Neural crest cell (in vitro differentiated cells): ENCODE results near the gene ACKR3. TPM values are rescaled to one million over a fixed set of nuclear protein-coding genes. Genes with fewer than 3 reads are reported as not detected.

Source experiments
- DNase-seq: peaks from one replicate; pipeline ENCODE4 v3.0.0; 2021; ENCODE audit warnings: low read depth, mixed read lengths, low spot score
- H3K27ac Mint-ChIP-seq: one replicate; pipeline ENCODE4 v1.8.0; 2021; ENCODE audit warnings: mild to moderate bottlenecking, mixed read lengths; ENCODE audit not compliant: unreplicated experiment
- H3K27me3 Mint-ChIP-seq: 2 replicates; pipeline ENCODE4 v1.8.0; 2021; ENCODE audit warnings: low read depth, mild to moderate bottlenecking, mixed read lengths
- H3K36me3 Mint-ChIP-seq: 2 replicates; pipeline ENCODE4 v1.8.0; 2021; ENCODE audit warnings: low read depth, mild to moderate bottlenecking, mixed read lengths
- H3K4me1 Mint-ChIP-seq: 2 replicates; pipeline ENCODE4 v1.8.0; 2021; ENCODE audit warnings: mixed read lengths
- H3K4me3 Mint-ChIP-seq: one replicate; pipeline ENCODE4 v1.8.0; 2021; ENCODE audit warnings: mild to moderate bottlenecking, mixed read lengths
- H3K9me3 Mint-ChIP-seq: 2 replicates; pipeline ENCODE4 v1.8.0; 2021; ENCODE audit warnings: mixed read lengths
- CTCF ChIP-seq: fragments of 200-600 bp; sonication (generic); conservative IDR thresholded peaks from 2 replicates; pipeline ENCODE4 v1.5.0; 2021; ENCODE audit warnings: antibody characterized with exemption, mild to moderate bottlenecking
- total RNA-seq: library from RNA; stranded (reverse); gene quantifications from 2 replicates; pipeline ENCODE4 v1.2.1, GENCODE V29; 2021

ACKR3 gene
- total RNA-seq, 1 donor from 2014 or later: 24.5 TPM

- no peak overlapping the region for H3K27ac Mint-ChIP-seq
- H3K4me3 Mint-ChIP-seq: no peak overlapping the region
- no peak for DNase-seq
- TF ChIP-seq CTCF: no peak
- H3K36me3 Mint-ChIP-seq: no peaks in the 10 kb centered on the region
- no peaks in the 10 kb centered on the region for H3K9me3 Mint-ChIP-seq
- H3K4me1 Mint-ChIP-seq: peaks cover 6% of the 10 kb centered on the region
- H3K27me3 Mint-ChIP-seq: no peaks in the 10 kb centered on the region
Observed at GRCh38 chr2:236527159-236527630, 42.4 kb upstream of the ACKR3 start.

- Mint-ChIP-seq H3K27ac (no peak overlapping the region), H3K27me3 (no peaks in the 10 kb centered on the region), H3K9me3 (no peaks in the 10 kb centered on the region), H3K36me3 (no peaks in the 10 kb centered on the region), H3K4me1 (peaks cover 6% of the 10 kb centered on the region), H3K4me3 (no peak overlapping the region)
- no peak for DNase-seq
- TF ChIP-seq CTCF: no peak
Observed at GRCh38 chr2:236529606-236530005, 40.0 kb upstream of the ACKR3 start.

- Mint-ChIP-seq H3K9me3 (no peaks in the 10 kb centered on the region), H3K36me3 (no peaks in the 10 kb centered on the region), H3K4me1 (peaks cover 6% of the 10 kb centered on the region), H3K27me3 (no peaks in the 10 kb centered on the region), H3K27ac (no peak overlapping the region), H3K4me3 (no peak overlapping the region)
- no peak for DNase-seq
- TF ChIP-seq CTCF: no peak
Observed at GRCh38 chr2:236530512-236530911, 39.1 kb upstream of the ACKR3 start.

GRCh38 chr2:236531195-236531594, 38.4 kb upstream of the ACKR3 start:
- H3K4me1 Mint-ChIP-seq: peaks cover 6% of the 10 kb centered on the region
- no peak for TF ChIP-seq CTCF
- no peaks in the 10 kb centered on the region for H3K27me3 Mint-ChIP-seq
- H3K4me3 Mint-ChIP-seq: no peak overlapping the region
- no peak overlapping the region for H3K27ac Mint-ChIP-seq
- DNase-seq: no peak
- no peaks in the 10 kb centered on the region for H3K36me3 Mint-ChIP-seq
- no peaks in the 10 kb centered on the region for H3K9me3 Mint-ChIP-seq

GRCh38 chr2:236531996-236532395, 37.6 kb upstream of the ACKR3 start:
- H3K27ac Mint-ChIP-seq: no peak overlapping the region

More at GRCh38 chr2:236531996-236532395, 37.6 kb upstream of the ACKR3 start:
- Mint-ChIP-seq H3K4me3 (no peak overlapping the region), H3K9me3 (no peaks in the 10 kb centered on the region), H3K4me1 (peaks cover 6% of the 10 kb centered on the region), H3K36me3 (no peaks in the 10 kb centered on the region), H3K27me3 (no peaks in the 10 kb centered on the region)
- no peak for DNase-seq
- no peak for TF ChIP-seq CTCF
